HepG2 (cell line): ENCODE results near the gene ADAMTS2. TPM values are rescaled to one million over a fixed set of nuclear protein-coding genes. Genes with fewer than 3 reads are reported as not detected.

Experiments
- ATAC-seq: fragments of 200-7000 bp; cut with Tn5 transposase; 3 replicates; pipeline ENCODE4 v1.9.1; 2020; ENCODE audit warnings: mild to moderate bottlenecking, moderate library complexity
- BruUV-seq: library from RNA; stranded (reverse); fragments of 400-500 nt; replicated peaks from 2 replicates; lab custom pipeline; 2021; lab: Mats Ljungman, UMichigan
- CTCF ChIA-PET: fragments of 300-600 bp; formaldehyde crosslinking; extraction: SDS; loops from one replicate; lab custom pipeline; 2021; ENCODE audit warnings: low total read pairs, inconsistent platforms, low intra/inter-chr PET ratio; lab: Yijun Ruan, JAX
- POLR2A ChIA-PET: fragments of 350-600 bp; sonication (Branson Sonifier 250); formaldehyde crosslinking; loops from one replicate; lab custom pipeline; 2020; ENCODE audit warnings: antibody characterized with exemption, inconsistent platforms; lab: Yijun Ruan, JAX
- DNase-seq: peaks from one replicate; pipeline ENCODE4 v3.0.0-alpha.2; 2015; ENCODE audit warnings: low spot score
- FAIRE-seq: peaks from 3 replicates; lab custom pipeline; 2011; peaks lifted over from hg19 to GRCh38; lab: Jason Lieb, UNC
- H2AFZ ChIP-seq: one replicate; pipeline ENCODE4 v1.6.1; 2011; ENCODE audit warnings: low read length, inconsistent platforms
- H3K27ac ChIP-seq: fragments of 300-600 bp; 3 replicates; pipeline ENCODE4 v1.8.0; 2011; ENCODE audit warnings: mixed run types, mild to moderate bottlenecking, mixed read lengths, low read length, inconsistent platforms; ENCODE audit not compliant: insufficient read depth; ENCODE audit errors: extremely low read length
- H3K27me3 ChIP-seq, 2 experiments: fragments of 200-600 bp in 1 of 2; 2 replicates in 1 of 2; 3 replicates in 1 of 2; pipeline versions ENCODE4 v1.6.0 to v1.8.0; 2011; ENCODE audit warnings: low read length in 2 of 2, mild to moderate bottlenecking in 2 of 2, moderate library complexity in 2 of 2, inconsistent platforms in 1 of 2; ENCODE audit not compliant: insufficient read depth in 2 of 2, control insufficient read depth in 1 of 2
- H3K36me3 ChIP-seq, 2 experiments: fragments of 200-600 bp in 1 of 2; replicated peaks in 1 of 2; 2 replicates in 1 of 2; 3 replicates in 1 of 2; pipeline versions ENCODE4 v1.5.1 to v1.8.0; 2011; ENCODE audit warnings: low read length in 2 of 2, inconsistent platforms in 1 of 2; ENCODE audit not compliant: insufficient read depth in 2 of 2, control insufficient read depth in 1 of 2
- H3K4me1 ChIP-seq: 2 replicates; pipeline ENCODE4 v1.5.1; 2012; ENCODE audit warnings: low read length, inconsistent platforms; ENCODE audit not compliant: insufficient read depth
- H3K4me2 ChIP-seq: 2 replicates; pipeline ENCODE4 v1.6.0; 2011; ENCODE audit warnings: low read depth, low read length, inconsistent platforms
- H3K4me3 ChIP-seq, 3 experiments: fragments of 200-600 bp in 1 of 3; sonication (generic), shearing (Covaris generic) in 1 of 3; replicated peaks in 1 of 3; 2 replicates each; pipeline ENCODE4 v1.5.1; 2011 to 2016; ENCODE audit warnings: low read length in 3 of 3, inconsistent platforms in 2 of 3, low read depth in 2 of 3, mild to moderate bottlenecking in 2 of 3, control low read depth in 1 of 3, mixed read lengths in 1 of 3; ENCODE audit not compliant: insufficient read depth in 1 of 3
- H3K79me2 ChIP-seq: one replicate; pipeline ENCODE4 v1.6.1; 2011; ENCODE audit warnings: low read length, inconsistent platforms; ENCODE audit not compliant: insufficient read depth
- H3K9ac ChIP-seq: 2 replicates; pipeline ENCODE4 v1.6.0; 2011; ENCODE audit warnings: mild to moderate bottlenecking, low read depth, low read length, inconsistent platforms; ENCODE audit not compliant: insufficient read depth
- H3K9me3 ChIP-seq: 2 replicates; pipeline ENCODE4 v1.5.1; 2012; ENCODE audit warnings: mild to moderate bottlenecking, low read length
- H4K20me1 ChIP-seq: 2 replicates; pipeline ENCODE4 v1.6.0; 2011; ENCODE audit warnings: inconsistent platforms, mild to moderate bottlenecking, low read length, moderate library complexity; ENCODE audit not compliant: insufficient read depth
- CBX1 ChIP-seq: IDR thresholded peaks from one replicate; pipeline ENCODE4 v1.6.1; 2016; ENCODE audit warnings: antibody characterized with exemption, low read depth
- ETV6 ChIP-seq: sonication (generic); formaldehyde crosslinking; conservative IDR thresholded peaks from 2 replicates; pipeline ENCODE4 v1.4.0; 2020; ENCODE audit warnings: missing genetic modification reagents
- GABPA ChIP-seq, 2 experiments: IDR thresholded peaks; 2 replicates each; pipeline ENCODE4 v1.6.1; 2011 to 2016; ENCODE audit warnings: low read depth in 2 of 2, low read length in 1 of 2, missing biosample characterization in 1 of 2, missing genetic modification characterization in 1 of 2
- RXRA ChIP-seq: sonication (generic); formaldehyde crosslinking; IDR thresholded peaks from 2 replicates; pipeline ENCODE4 v1.5.1; 2020; ENCODE audit warnings: missing genetic modification reagents
- SRF ChIP-seq: IDR thresholded peaks from 2 replicates; pipeline ENCODE4 v1.6.1; 2011; ENCODE audit warnings: mild to moderate bottlenecking, low read depth, low read length, moderate library complexity
- ZBTB43 ChIP-seq: sonication (generic); formaldehyde crosslinking; conservative IDR thresholded peaks from 2 replicates; pipeline ENCODE4 v1.4.0; 2020; ENCODE audit warnings: missing genetic modification reagents
- ZNF251 ChIP-seq: sonication (generic); formaldehyde crosslinking; IDR thresholded peaks from 2 replicates; pipeline ENCODE4 v1.9.0; 2021; ENCODE audit warnings: mild to moderate bottlenecking, missing genetic modification reagents
- ZNF282 ChIP-seq: fragments of 450-650 bp; IDR thresholded peaks from 2 replicates; pipeline ENCODE4 v1.6.1; 2018; ENCODE audit not compliant: partially characterized antibody
- ZNF567 ChIP-seq: sonication (generic); formaldehyde crosslinking; IDR thresholded peaks from 2 replicates; pipeline ENCODE4 v1.8.1; 2023; ENCODE audit warnings: mild to moderate bottlenecking, missing genetic modification reagents, borderline replicate concordance
- ZSCAN21 ChIP-seq: sonication (generic); formaldehyde crosslinking; IDR thresholded peaks from 2 replicates; pipeline ENCODE4 v1.8.0; 2022; ENCODE audit warnings: mild to moderate bottlenecking, missing genetic modification reagents, moderate library complexity, borderline replicate concordance
- WGBS: methylation state at CpG from one replicate; pipeline ENCODE4 v1.1.6; 2017; ENCODE audit warnings: low lambda C conversion rate; 5-methylcytosine and 5-hydroxymethylcytosine counted together
- in situ Hi-C: cut with HindIII; loops from 2 replicates; pipeline ENCODE4 v1.10.0; 2017; ENCODE audit warnings: low pct_unique_long_range_greater_than_20kb; ENCODE audit not compliant: extremely low pct_ligation_motif_present
- intact Hi-C: fragments of 100-400 bp; cut with micrococcal nuclease; formaldehyde crosslinking; loops from one replicate; pipeline ENCODE4 v1.10.0; 2022; ENCODE audit not compliant: unreplicated experiment
- polyA plus RNA-seq, 8 experiments: library from polyadenylated mRNA; depleted of rRNA in 3 of 8; stranded (reverse) in 7 of 8; unstranded in 1 of 8; fragments of >200 nt; fragmentation: Illumina TruSeq in 4 of 8; extraction: Trizol in 4 of 8; gene quantifications; 2 replicates each; pipeline versions ENCODE4 v1.2.1 to v1.2.3, GENCODE V29; 2011 to 2016; ENCODE audit warnings: low read depth in 4 of 8, missing spikeins in 1 of 8, mixed read lengths in 1 of 8; ENCODE audit not compliant: insufficient read depth in 1 of 8
- total RNA-seq, 5 experiments: library from RNA; depleted of rRNA; stranded (reverse); fragments of >200 nt; fragmentation: Illumina TruSeq; extraction: Trizol; gene quantifications; 2 replicates each; pipeline ENCODE4 v1.2.3, GENCODE V29; 2016; ENCODE audit warnings: low read depth in 1 of 5

The ADAMTS2 gene
- total and polyA plus RNA-seq, 2 of the 13 experiments (the other 11 are each of a cell fraction or from before 2014, with no cell fraction given), result 0.24 to 3.5 TPM

GRCh38 chr5:179121667-179122111, 223.6 kb downstream of the ADAMTS2 start:
- FAIRE-seq, result no peak
- DNase-seq, result no peak
- intact Hi-C loops, result no loop called here

More at GRCh38 chr5:179121667-179122111, 223.6 kb downstream of the ADAMTS2 start:
- ChIA-PET POLR2A (no interaction called here), CTCF (no interaction called here)
- no peaks in the 10 kb centered on the region; the same call in 1 of the 2 replicates for H3K9me3 ChIP-seq
- no peaks in the 10 kb centered on the region for H3K4me1 ChIP-seq
- H3K36me3 ChIP-seq, result no peaks in the 10 kb centered on the region
- no peak overlapping the region for H3K4me2 ChIP-seq
- no peaks in the 10 kb centered on the region for H3K79me2 ChIP-seq
- H4K20me1 ChIP-seq, result no peaks in the 10 kb centered on the region
- H2AFZ ChIP-seq, result no peak overlapping the region
- no peak for ATAC-seq
- no peaks in the 10 kb centered on the region for H3K27me3 ChIP-seq
- TF ChIP-seq GABPA (IDR thresholded peaks at IDR 0.05; ENCODE audit: low read depth, low read length) (no peak), GABPA (CRISPR knock-in tag; IDR thresholded peaks at IDR 0.05; ENCODE audit: low read depth) (no peak), ZNF251 (CRISPR knock-in tag) (no peak), ETV6 (CRISPR knock-in tag) (no peak), RXRA (CRISPR knock-in tag) (no peak), ZNF282 (no peak), SRF (no peak), CBX1 (no peak), ZSCAN21 (CRISPR knock-in tag) (no peak), ZNF567 (CRISPR knock-in tag) (no peak), ZBTB43 (CRISPR knock-in tag) (no peak)
- BruUV-seq, result no TSS peak
- no peak overlapping the region for H3K4me3 ChIP-seq
- 100% methylated on average over 1 of the region's 25 CpGs for WGBS
- H3K27ac ChIP-seq, result no peak overlapping the region
- in situ Hi-C loops, result no loop called here
- no peak overlapping the region for H3K9ac ChIP-seq
